Naive thymus-derived CD4-positive, alpha-beta T cell (primary cell): ENCODE results near the gene CDHR3. TPM values are rescaled to one million over a fixed set of nuclear protein-coding genes. Genes with fewer than 3 reads are reported as not detected.

Experiments
- ATAC-seq: fragments of 150-1000 bp; cut with Tn5 transposase; 2 replicates; pipeline ENCODE4 v1.10.0; 2021; ENCODE audit warnings: mild to moderate bottlenecking, moderate library complexity
- CTCF ChIA-PET: fragments of 350-600 bp; sonication (Branson Sonifier 250); formaldehyde crosslinking; loops from one replicate; lab custom pipeline; 2021; ENCODE audit warnings: antibody characterized with exemption; lab: Charles Lee
- POLR2A ChIA-PET: fragments of 350-600 bp; sonication (Branson Sonifier 250); formaldehyde crosslinking; loops from one replicate; lab custom pipeline; 2021; ENCODE audit warnings: antibody characterized with exemption, inconsistent platforms; lab: Charles Lee
- DNase-seq, 9 donors: peaks; one replicate each; pipeline versions ENCODE4 v3.0.0 to v3.0.0-alpha.2; 2020 to 2022; ENCODE audit warnings: mixed read lengths in 1 of 9
- H3K27ac ChIP-seq: one replicate; pipeline ENCODE4 v1.7.0; 2013; ENCODE audit warnings: mild to moderate bottlenecking, low read depth, low read length, moderate library complexity
- H3K27me3 ChIP-seq, 2 donors: one replicate each; pipeline ENCODE4 v1.7.0; 2013; ENCODE audit warnings: low read length in 2 of 2, mild to moderate bottlenecking in 2 of 2, moderate library complexity in 2 of 2; ENCODE audit not compliant: control insufficient read depth in 2 of 2, insufficient read depth in 2 of 2
- H3K36me3 ChIP-seq, 3 experiments: 1 replicate in 2 of 3; 2 replicates in 1 of 3; pipeline ENCODE4 v1.7.0; 2013; ENCODE audit warnings: low read length in 3 of 3, mild to moderate bottlenecking in 3 of 3, moderate library complexity in 1 of 3; ENCODE audit not compliant: insufficient read depth in 3 of 3, control insufficient read depth in 2 of 3
- H3K4me1 ChIP-seq, 2 donors: one replicate each; pipeline ENCODE4 v1.7.0; 2013; ENCODE audit warnings: low read length in 2 of 2, mild to moderate bottlenecking in 2 of 2, moderate library complexity in 1 of 2; ENCODE audit not compliant: control insufficient read depth in 2 of 2, insufficient read depth in 2 of 2
- H3K4me3 ChIP-seq: 2 replicates; pipeline ENCODE4 v1.7.0; 2013; ENCODE audit warnings: mild to moderate bottlenecking, low read length
- H3K9me3 ChIP-seq, 3 experiments: 1 replicate in 2 of 3; 2 replicates in 1 of 3; pipeline ENCODE4 v1.7.0; 2013; ENCODE audit warnings: low read length in 3 of 3; ENCODE audit not compliant: control insufficient read depth in 2 of 3
- H3K27ac Mint-ChIP-seq, 9 donors: one replicate each; pipeline ENCODE4 v1.8.0; 2020 to 2022; ENCODE audit warnings: mixed read lengths in 9 of 9, mild to moderate bottlenecking in 8 of 9, moderate library complexity in 5 of 9, inconsistent platforms in 2 of 9
- H3K27me3 Mint-ChIP-seq, 5 donors: one replicate each; pipeline ENCODE4 v1.8.0; 2021 to 2022; ENCODE audit warnings: mixed read lengths in 5 of 5, mild to moderate bottlenecking in 1 of 5
- H3K36me3 Mint-ChIP-seq, 5 donors: one replicate each; pipeline ENCODE4 v1.8.0; 2020 to 2022; ENCODE audit warnings: mixed read lengths in 5 of 5, mild to moderate bottlenecking in 3 of 5, inconsistent platforms in 1 of 5
- H3K4me1 Mint-ChIP-seq, 7 donors: one replicate each; pipeline ENCODE4 v1.8.0; 2020 to 2022; ENCODE audit warnings: mixed read lengths in 7 of 7, mild to moderate bottlenecking in 3 of 7, inconsistent platforms in 1 of 7
- H3K4me3 Mint-ChIP-seq, 10 donors: one replicate each; pipeline ENCODE4 v1.8.0; 2020 to 2022; ENCODE audit warnings: mild to moderate bottlenecking in 10 of 10, mixed read lengths in 10 of 10, moderate library complexity in 6 of 10, inconsistent platforms in 2 of 10
- H3K9me3 Mint-ChIP-seq, 11 donors: one replicate each; pipeline ENCODE4 v1.8.0; 2020 to 2022; ENCODE audit warnings: mixed read lengths in 11 of 11, mild to moderate bottlenecking in 4 of 11, inconsistent platforms in 1 of 11, moderate library complexity in 1 of 11
- intact Hi-C, 2 donors: fragments of 100-400 bp; cut with micrococcal nuclease; formaldehyde crosslinking; loops; one replicate each; pipeline ENCODE4 v1.15.1; 2023
- polyA plus RNA-seq, 2 donors: library from polyadenylated mRNA; unstranded; fragments of 300-500 nt; fragmentation: Illumina TruSeq; gene quantifications; one replicate each; pipeline ENCODE4 v1.2.3, GENCODE V29; 2021
- total RNA-seq, 6 experiments: library from RNA in 5 of 6; stranded (reverse) in 5 of 6; gene quantifications; 1 replicate in 5 of 6; 2 replicates in 1 of 6; pipeline ENCODE4 v1.2.3 and lab custom pipeline; 2021 to 2026

The CDHR3 gene
- total and polyA plus RNA-seq, 7 experiments from 2014 or later, result 1.1 to 14.0 (median 6.5) TPM

GRCh38 chr7:106054156-106054910 lies 91.3 kb downstream of the CDHR3 start:
- Histone ChIP-seq H3K4me1 (peaks cover 0 to 12% of the 10 kb centered on the region in 2 donors), H3K9me3 (no peaks in the 10 kb centered on the region), H3K27ac (no peak overlapping the region), H3K4me3 (no peak overlapping the region), H3K36me3 (no peaks in the 10 kb centered on the region), H3K27me3 (no peaks in the 10 kb centered on the region)
- POLR2A ChIA-PET, result no interaction called here
- Mint-ChIP-seq H3K27me3 (peaks cover 0 to 27% (median 0%) of the 10 kb centered on the region in 5 donors), H3K9me3 (no peaks in the 10 kb centered on the region), H3K27ac (no peak overlapping the region), H3K36me3 (no peaks in the 10 kb centered on the region), H3K4me1 (peaks cover 9 to 24% (median 16%) of the 10 kb centered on the region in 7 donors), H3K4me3 (no peak overlapping the region)
- CTCF ChIA-PET, result interaction anchor here (0.8 to 1.2 kb wide), 2 partner anchors 99 to 101 kb away, joined by 4 to 5 read pairs; no protein-coding TSS in a partner anchor
- intact Hi-C loops, result no loop called here
- no peak for DNase-seq
- ATAC-seq, result no peak

- H3K27ac ChIP-seq, result no peak overlapping the region
- H3K27me3 ChIP-seq, result no peaks in the 10 kb centered on the region
- H3K9me3 ChIP-seq, result no peaks in the 10 kb centered on the region
- intact Hi-C loops, result no loop called here
- peaks cover 0 to 12% of the 10 kb centered on the region in 2 donors for H3K4me1 ChIP-seq
- no peaks in the 10 kb centered on the region for H3K9me3 Mint-ChIP-seq
- DNase-seq (no peak), ATAC-seq (no peak)
- no peaks in the 10 kb centered on the region for H3K36me3 ChIP-seq
- no peaks in the 10 kb centered on the region for H3K36me3 Mint-ChIP-seq
- no peak overlapping the region for H3K27ac Mint-ChIP-seq
- ChIA-PET POLR2A (no interaction called here), CTCF (interaction anchor here (1.2 to 6.8 kb wide), 3 partner anchors 99 to 104 kb away, joined by 4 to 108 read pairs (median 7); no protein-coding TSS in a partner anchor)
- H3K4me1 Mint-ChIP-seq, result peaks cover 10 to 30% (median 19%) of the 10 kb centered on the region in 7 donors
- H3K27me3 Mint-ChIP-seq, result peaks cover 0 to 27% (median 0%) of the 10 kb centered on the region in 5 donors
- H3K4me3 Mint-ChIP-seq, result no peak overlapping the region
- no peak overlapping the region for H3K4me3 ChIP-seq
These were observed 92.0 kb downstream of the CDHR3 start for GRCh38 chr7:106054971-106055532.

GRCh38 chr7:106056513-106057203 lies 93.6 kb downstream of the CDHR3 start:
- Histone ChIP-seq H3K4me1 (peaks cover 0 to 12% of the 10 kb centered on the region in 2 donors), H3K4me3 (no peak overlapping the region), H3K9me3 (no peaks in the 10 kb centered on the region), H3K36me3 (no peaks in the 10 kb centered on the region), H3K27me3 (no peaks in the 10 kb centered on the region), H3K27ac (no peak overlapping the region)
- Mint-ChIP-seq H3K27ac (peak overlapping the region in 5 of 9 donors; percentile 6 to 56 (median 28)), H3K4me1 (peaks cover 10 to 30% (median 19%) of the 10 kb centered on the region in 7 donors), H3K27me3 (peaks cover 0 to 18% (median 0%) of the 10 kb centered on the region in 5 donors), H3K36me3 (no peaks in the 10 kb centered on the region), H3K9me3 (no peaks in the 10 kb centered on the region), H3K4me3 (peak overlapping the region in 3 of 10 donors; percentile 38 to 66 (median 49))
- DNase-seq, result peak; percentile 42 to 76 (median 68)
- CTCF ChIA-PET, result interaction anchor here (1.0 to 6.8 kb wide), 14 partner anchors 16 to 290 kb away, joined by 3 to 108 read pairs (median 6); partner anchors contain the start of gene SYPL1
- peak; percentile 97 for ATAC-seq
- POLR2A ChIA-PET, result interaction anchor here (3.9 kb wide), 1 partner anchor 97 kb away, joined by 21 read pairs; no protein-coding TSS in a partner anchor
- intact Hi-C loops, result loop anchor here (1.0 kb wide), 6 partner anchors 15 to 110 kb away; partner anchors contain the start of gene SYPL1 (in 2 of the 2)

DNA sequence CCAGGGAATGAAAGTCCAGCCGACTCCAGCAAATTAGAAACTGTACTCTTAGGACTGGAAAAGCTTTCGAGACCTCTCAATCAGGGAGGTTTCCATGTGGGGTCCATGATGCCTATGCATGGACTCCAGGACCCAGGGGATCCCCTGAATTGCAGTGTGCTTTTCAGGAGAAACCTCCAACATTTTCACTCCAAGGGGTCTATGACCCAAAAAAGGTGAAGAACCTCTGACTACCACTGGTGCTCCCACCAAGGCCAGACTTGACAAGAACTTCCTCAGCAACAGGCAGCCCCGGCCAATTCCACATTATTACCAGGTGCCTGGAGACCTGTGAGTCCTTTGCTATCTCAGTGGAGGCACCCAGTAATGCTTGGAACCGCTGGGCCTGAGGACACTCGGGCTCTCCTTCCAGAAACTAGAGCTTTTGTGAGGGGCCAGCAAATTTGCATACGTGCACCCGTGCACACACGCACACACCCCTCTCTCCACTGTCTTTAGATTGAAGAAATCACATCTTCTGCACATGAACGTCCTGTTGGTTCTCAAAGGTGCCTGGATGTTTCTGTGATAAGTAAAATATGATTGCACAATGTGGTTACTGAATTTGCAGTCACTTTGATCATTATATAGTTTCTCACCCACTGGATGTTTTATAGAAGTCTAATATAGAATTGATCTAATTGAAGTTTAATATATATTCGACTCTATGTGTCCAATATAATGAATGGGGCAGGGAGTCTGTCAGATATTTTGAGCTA lies 94.3 kb downstream of the CDHR3 start:
- Mint-ChIP-seq H3K36me3 (no peaks in the 10 kb centered on the region), H3K27me3 (peaks cover 0 to 12% (median 0%) of the 10 kb centered on the region in 5 donors), H3K9me3 (no peaks in the 10 kb centered on the region), H3K4me1 (peaks cover 10 to 36% (median 22%) of the 10 kb centered on the region in 7 donors), H3K27ac (peak overlapping the region in 5 of 9 donors; percentile 6 to 86 (median 28)), H3K4me3 (peak overlapping the region in 5 of 10 donors; percentile 34 to 67 (median 49))
- H3K4me3 ChIP-seq, result no peak overlapping the region
- peaks cover 0 to 12% of the 10 kb centered on the region in 2 donors for H3K4me1 ChIP-seq
- CTCF ChIA-PET, result interaction anchor here (0.6 to 6.8 kb wide), 20 partner anchors 10 to 621 kb away, joined by 3 to 108 read pairs (median 4); partner anchors contain the start of gene SYPL1
- POLR2A ChIA-PET, result interaction anchor here (0.6 to 3.9 kb wide), 4 partner anchors 14 to 97 kb away, joined by 3 to 21 read pairs (median 8); no protein-coding TSS in a partner anchor
- no peak overlapping the region for H3K27ac ChIP-seq
- intact Hi-C loops, result loop anchor here (1.0 kb wide), 6 partner anchors 14 to 109 kb away; partner anchors contain the start of gene SYPL1 (in 2 of the 2)
- no peaks in the 10 kb centered on the region for H3K27me3 ChIP-seq
- no peaks in the 10 kb centered on the region for H3K36me3 ChIP-seq
- H3K9me3 ChIP-seq, result no peaks in the 10 kb centered on the region
- ATAC-seq (peak; percentile 7), DNase-seq (no peak)

GRCh38 chr7:106057962-106058927 lies 95.2 kb downstream of the CDHR3 start:
- Mint-ChIP-seq H3K4me3 (peak overlapping the region in 3 of 10 donors; percentile 4 to 67 (median 34)), H3K27ac (peak overlapping the region in 2 of 9 donors; percentile 12 to 86), H3K27me3 (peaks cover 0 to 8% (median 0%) of the 10 kb centered on the region in 5 donors), H3K4me1 (peaks cover 17 to 43% (median 30%) of the 10 kb centered on the region in 7 donors), H3K9me3 (no peaks in the 10 kb centered on the region), H3K36me3 (no peaks in the 10 kb centered on the region)
- Histone ChIP-seq H3K4me1 (peaks cover 0 to 12% of the 10 kb centered on the region in 2 donors), H3K4me3 (no peak overlapping the region), H3K27ac (no peak overlapping the region), H3K27me3 (no peaks in the 10 kb centered on the region), H3K36me3 (no peaks in the 10 kb centered on the region), H3K9me3 (no peaks in the 10 kb centered on the region)
- ChIA-PET CTCF (interaction anchor here (0.6 to 6.8 kb wide), 15 partner anchors 9 to 620 kb away, joined by 3 to 108 read pairs (median 4); partner anchors contain the start of gene SYPL1), POLR2A (interaction anchor here (0.6 to 3.9 kb wide), 4 partner anchors 13 to 96 kb away, joined by 3 to 21 read pairs (median 8); no protein-coding TSS in a partner anchor)
- ATAC-seq, result peak; percentile 33
- intact Hi-C loops, result loop anchor here (1.0 kb wide), 6 partner anchors 13 to 108 kb away; partner anchors contain the start of gene SYPL1 (in 2 of the 2)
- DNase-seq, result no peak
